IMR-90 (cell line): ENCODE measurements around the gene KRTDAP.

Experiments used
- CTCF ChIP-seq: conservative IDR thresholded peaks from 2 replicates; pipeline ENCODE4 v1.5.1; 2012; ENCODE audit warnings: mild to moderate bottlenecking, low read depth, low read length, improper control_type of control experiment
- FOS ChIP-seq: fragments of 150-350 bp; IDR thresholded peaks from 2 replicates; pipeline ENCODE4 v1.6.1; 2016; ENCODE audit warnings: low read depth, low read length
- RAD21 ChIP-seq: IDR thresholded peaks from 2 replicates; pipeline ENCODE4 v1.6.1; 2012; ENCODE audit warnings: low read length, improper control_type of control experiment

- TF ChIP-seq RAD21 (no peak), FOS (no peak), CTCF (no peak)
Measured at GRCh38 chr19:35471946-35472345, 18.3 kb downstream of the KRTDAP start.
